GM21825 (cell line): Measurements from ENCODE around the gene KRT6A.
"Not testable (repeated sequence)": the region's sequence is repeated elsewhere in the genome, so short reads cannot be mapped to it uniquely, and the experiment has no call there.

Experiments used
- ATAC-seq: cut with Tn5 transposase; IDR thresholded peaks from one replicate; pipeline ENCODE4 v1.9.1; 2021; ENCODE audit warnings: mild to moderate bottlenecking, moderate library complexity; ENCODE audit not compliant: unreplicated experiment

KRT6A gene

GRCh38 chr12:52474212-52474611 lies 18.8 kb downstream of the KRT6A start:
- no peak for ATAC-seq

GRCh38 chr12:52473768-52474167 lies 19.3 kb downstream of the KRT6A start, which contains the start of gene KRT6C:
Gene KRT6C (minus strand): TSS chr12:52473805. CDS start chr12:52473737, 68 bp downstream.
- no peak for ATAC-seq

GRCh38 chr12:52469853-52470252 lies 23.2 kb downstream of the KRT6A start:
- no peak for ATAC-seq

GRCh38 chr12:52464897-52465296 lies 28.2 kb downstream of the KRT6A start:
- no peak for ATAC-seq

GRCh38 chr12:52461693-52462092 lies 31.4 kb downstream of the KRT6A start:
- ATAC-seq = no peak

- ATAC-seq = no peak
Observed at GRCh38 chr12:52458861-52459260, 34.2 kb downstream of the KRT6A start.

GRCh38 chr12:52455821-52456220 lies 37.2 kb downstream of the KRT6A start:
- no peak for ATAC-seq

GRCh38 chr12:52454411-52455201 lies 38.5 kb downstream of the KRT6A start:
- no peak for ATAC-seq

GRCh38 chr12:52452101-52452500 lies 41.0 kb downstream of the KRT6A start, which contains the start of gene KRT6B:
Gene KRT6B (minus strand): TSS chr12:52452146. CDS start chr12:52452078, 68 bp downstream.
- no peak for ATAC-seq

GRCh38 chr12:52448228-52448627 lies 44.8 kb downstream of the KRT6A start:
- ATAC-seq = no peak

GRCh38 chr12:52447196-52447595 lies 45.9 kb downstream of the KRT6A start:
- not testable (repeated sequence) for ATAC-seq

- ATAC-seq = no peak
Observed at GRCh38 chr12:52446367-52447045, 46.6 kb downstream of the KRT6A start.

GRCh38 chr12:52445876-52446275 lies 47.2 kb downstream of the KRT6A start:
- ATAC-seq = no peak

- ATAC-seq = no peak
Observed at GRCh38 chr12:52444647-52445595, 48.1 kb downstream of the KRT6A start.

GRCh38 chr12:52443966-52444365 lies 49.1 kb downstream of the KRT6A start:
- no peak for ATAC-seq

GRCh38 chr12:52442600-52443061 lies 50.4 kb downstream of the KRT6A start:
- ATAC-seq = no peak

- no peak for ATAC-seq
Observed at GRCh38 chr12:52441320-52441911, 51.6 kb downstream of the KRT6A start.

- no peak for ATAC-seq
Observed at GRCh38 chr12:52440821-52441319, 52.2 kb downstream of the KRT6A start.

- ATAC-seq = no peak
Observed at GRCh38 chr12:52439845-52440244, 53.2 kb downstream of the KRT6A start.

GRCh38 chr12:52439420-52439819 lies 53.6 kb downstream of the KRT6A start:
- no peak for ATAC-seq
